Fibroblast of lung (primary cell): ENCODE measurements around the gene WDR27.

Experiments used
- CTCF ChIP-seq, 2 donors: IDR thresholded peaks in 1 of 2; conservative IDR thresholded peaks in 1 of 2; 1 replicate in 1 of 2; 2 replicates in 1 of 2; pipeline ENCODE4 v1.5.1; 2011 to 2012; ENCODE audit warnings: low read length in 2 of 2, control low read depth in 1 of 2, inconsistent platforms in 1 of 2, low read depth in 1 of 2, mild to moderate bottlenecking in 1 of 2
- EZH2 ChIP-seq: IDR thresholded peaks from 2 replicates; pipeline ENCODE4 v1.5.1; 2012; ENCODE audit warnings: low read length, control low read depth, mild to moderate bottlenecking; ENCODE audit errors: missing control alignments

- no peak for TF ChIP-seq CTCF (conservative IDR thresholded peaks at IDR 0.05 in 1 of 2, IDR thresholded peaks at IDR 0.05 in 1 of 2; ENCODE audit: low read depth in 1 of 2, low read length in 2 of 2)
- no peak for TF ChIP-seq EZH2
Observed at GRCh38 chr6:169722362-169723199, 20.8 kb upstream of the WDR27 start.
